ENCODE measurements around the gene LIME1.

DNA sequence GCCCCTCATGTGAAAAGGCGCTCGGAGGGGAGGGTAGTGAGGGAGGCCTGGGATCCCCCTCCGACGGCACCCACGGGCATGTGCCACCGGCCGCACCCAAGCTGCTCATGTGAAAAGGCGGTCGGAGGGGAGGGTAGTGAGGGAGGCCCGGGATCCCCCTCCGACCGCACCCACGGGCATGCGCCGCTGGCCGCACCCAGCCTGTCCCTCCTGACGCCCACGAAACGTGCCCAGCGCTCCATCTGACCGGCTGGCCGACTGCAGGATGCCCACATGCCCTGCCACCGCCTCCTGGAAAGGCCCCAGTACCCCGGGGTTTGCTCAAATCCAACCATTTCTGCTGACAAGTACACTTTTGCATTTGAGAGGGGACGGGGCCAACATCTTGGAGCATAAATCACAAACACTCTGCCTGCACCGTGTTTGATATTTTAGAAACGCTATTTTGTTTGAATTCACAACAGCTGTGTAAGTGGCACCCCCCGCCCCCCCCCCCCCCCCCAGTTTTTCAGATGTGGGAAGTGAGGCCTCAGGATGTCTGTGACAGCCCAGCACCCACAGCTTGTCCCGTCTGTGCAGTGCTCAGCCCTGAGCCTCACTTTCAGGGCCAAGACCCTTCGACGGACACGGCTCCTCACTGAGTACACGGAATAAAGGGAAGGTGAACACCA lies 37.2 kb downstream of the LIME1 start:
- TF ChIP-seq CTCF (IDR thresholded peaks at IDR 0.05 in 8 of 11, conservative IDR thresholded peaks at IDR 0.05 in 3 of 11), result no peak
- peak in 1 of 3 donors; percentile 54 for TF ChIP-seq POLR2AphosphoS5 (IDR thresholded peaks at IDR 0.05)
